ENCODE results near the gene PTCH2.

Gene PTCH2

GRCh38 chr1:44874155-44874554, 31.1 kb upstream of the PTCH2 start:
- in situ Hi-C loops (cut with HindIII; ENCODE audit: low pct_ligation_motif_present, low sequenced_read_pairs): no loop called here
- Histone ChIP-seq H3K27me3 (replicated peaks) (no peaks in the 10 kb centered on the region), H3K36me3 (replicated peaks) (peaks cover 3% of the 10 kb centered on the region), H3K4me3 (ENCODE audit: low read depth, low read length) (no peak overlapping the region), H3K27ac (no peak overlapping the region)
- no peak for TF ChIP-seq CTCF (IDR thresholded peaks at IDR 0.05; ENCODE audit: low read depth, low read length, missing control alignments)
- no peak for DNase-seq

- DNase-seq: no peak
- in situ Hi-C loops (cut with HindIII; ENCODE audit: low pct_ligation_motif_present, low sequenced_read_pairs): no loop called here
- no peak overlapping the region for H3K4me3 ChIP-seq (ENCODE audit: low read depth, low read length)
- peaks cover 4% of the 10 kb centered on the region for H3K36me3 ChIP-seq (replicated peaks)
- no peak for TF ChIP-seq CTCF (IDR thresholded peaks at IDR 0.05; ENCODE audit: low read depth, low read length, missing control alignments)
- H3K27me3 ChIP-seq (replicated peaks): no peaks in the 10 kb centered on the region
- H3K27ac ChIP-seq: no peak overlapping the region
Measured at GRCh38 chr1:44870096-44870495, 27.0 kb upstream of the PTCH2 start.

GRCh38 chr1:44867801-44868200, 24.7 kb upstream of the PTCH2 start:
- no peak overlapping the region for H3K4me3 ChIP-seq (ENCODE audit: low read depth, low read length)
- H3K27me3 ChIP-seq (replicated peaks): no peaks in the 10 kb centered on the region
- H3K36me3 ChIP-seq (replicated peaks): peaks cover 4% of the 10 kb centered on the region
- no peak overlapping the region for H3K27ac ChIP-seq
- no peak for DNase-seq
- TF ChIP-seq CTCF (IDR thresholded peaks at IDR 0.05; ENCODE audit: low read depth, low read length, missing control alignments): no peak
- in situ Hi-C loops (cut with HindIII; ENCODE audit: low pct_ligation_motif_present, low sequenced_read_pairs): no loop called here

- TF ChIP-seq CTCF (IDR thresholded peaks at IDR 0.05; ENCODE audit: low read depth, low read length, missing control alignments): no peak
- H3K36me3 ChIP-seq (replicated peaks): no peaks in the 10 kb centered on the region
- H3K27ac ChIP-seq: no peak overlapping the region
Measured at GRCh38 chr1:44862829-44863401, 19.9 kb upstream of the PTCH2 start.

GRCh38 chr1:44860891-44861425, 17.9 kb upstream of the PTCH2 start:
- no peak for DNase-seq
- H3K4me3 ChIP-seq (ENCODE audit: low read depth, low read length): no peak overlapping the region
- no peak overlapping the region for H3K27ac ChIP-seq
- H3K27me3 ChIP-seq (replicated peaks): no peaks in the 10 kb centered on the region
- peaks cover 8% of the 10 kb centered on the region for H3K36me3 ChIP-seq (replicated peaks)
- in situ Hi-C loops (cut with HindIII; ENCODE audit: low pct_ligation_motif_present, low sequenced_read_pairs): no loop called here
- no peak for TF ChIP-seq CTCF (IDR thresholded peaks at IDR 0.05; ENCODE audit: low read depth, low read length, missing control alignments)

More at GRCh38 chr1:44862829-44863401, 19.9 kb upstream of the PTCH2 start:
- in situ Hi-C loops (cut with HindIII; ENCODE audit: low pct_ligation_motif_present, low sequenced_read_pairs): no loop called here
- Histone ChIP-seq H3K4me3 (ENCODE audit: low read depth, low read length) (no peak overlapping the region), H3K27me3 (replicated peaks) (no peaks in the 10 kb centered on the region)
- DNase-seq: peak; percentile 23

GRCh38 chr1:44860331-44860730, 17.3 kb upstream of the PTCH2 start:
- no peak overlapping the region for H3K4me3 ChIP-seq (ENCODE audit: low read depth, low read length)
- no peaks in the 10 kb centered on the region for H3K27me3 ChIP-seq (replicated peaks)
- in situ Hi-C loops (cut with HindIII; ENCODE audit: low pct_ligation_motif_present, low sequenced_read_pairs): no loop called here
- TF ChIP-seq CTCF (IDR thresholded peaks at IDR 0.05; ENCODE audit: low read depth, low read length, missing control alignments): no peak
- no peak overlapping the region for H3K27ac ChIP-seq
- H3K36me3 ChIP-seq (replicated peaks): peaks cover 10% of the 10 kb centered on the region
- no peak for DNase-seq
